Hepatocyte (in vitro differentiated cells): ENCODE data around the gene GULP1. TPM values are rescaled to one million over a fixed set of nuclear protein-coding genes. Genes with fewer than 3 reads are reported as not detected.

Experiments used
- DNase-seq: peaks from one replicate; pipeline ENCODE4 v3.0.0-alpha.2; 2016; ENCODE audit warnings: low spot score
- H2AFZ ChIP-seq: fragments of 200-600 bp; sonication (generic); 2 replicates; pipeline ENCODE4 v1.6.0; 2016; ENCODE audit warnings: antibody characterized with exemption, mild to moderate bottlenecking
- H3K27ac ChIP-seq: fragments of 200-600 bp; sonication (generic); 2 replicates; pipeline ENCODE4 v1.5.1; 2016; ENCODE audit warnings: mild to moderate bottlenecking
- H3K27me3 ChIP-seq: fragments of 200-600 bp; sonication (generic); 2 replicates; pipeline ENCODE4 v1.6.1; 2016
- H3K36me3 ChIP-seq: fragments of 200-600 bp; sonication (generic); replicated peaks from 2 replicates; pipeline ENCODE4 v1.5.1; 2016; ENCODE audit warnings: low read depth; ENCODE audit not compliant: insufficient read depth
- H3K4me1 ChIP-seq: fragments of 200-600 bp; sonication (generic); 2 replicates; pipeline ENCODE4 v1.5.1; 2016; ENCODE audit warnings: mild to moderate bottlenecking, moderate library complexity; ENCODE audit not compliant: insufficient read depth
- H3K4me2 ChIP-seq: fragments of 200-600 bp; sonication (generic); 2 replicates; pipeline ENCODE4 v1.6.0; 2016
- H3K4me3 ChIP-seq: fragments of 200-600 bp; sonication (generic); 2 replicates; pipeline ENCODE4 v1.5.1; 2016; ENCODE audit warnings: mild to moderate bottlenecking
- H3K79me2 ChIP-seq: fragments of 200-600 bp; sonication (generic); 2 replicates; pipeline ENCODE4 v1.6.0; 2017; ENCODE audit warnings: mild to moderate bottlenecking
- H3K9me2 ChIP-seq: fragments of 200-600 bp; sonication (generic); replicated peaks from 2 replicates; pipeline ENCODE4 v1.6.0; 2017; ENCODE audit warnings: mild to moderate bottlenecking; ENCODE audit not compliant: insufficient read depth
- H3K9me3 ChIP-seq: fragments of 200-600 bp; sonication (generic); 2 replicates; pipeline ENCODE4 v1.5.1; 2016; ENCODE audit warnings: low read depth, mild to moderate bottlenecking
- H4K20me1 ChIP-seq: fragments of 200-600 bp; sonication (generic); 2 replicates; pipeline ENCODE4 v1.6.0; 2016; ENCODE audit warnings: mild to moderate bottlenecking; ENCODE audit not compliant: insufficient read depth, poor library complexity, severe bottlenecking
- EZH2 ChIP-seq: fragments of 200-600 bp; sonication (generic); IDR thresholded peaks from 2 replicates; pipeline ENCODE4 v1.6.1; 2016; ENCODE audit warnings: antibody characterized with exemption, mild to moderate bottlenecking, borderline replicate concordance
- EZH2phosphoT487 ChIP-seq: fragments of 200-600 bp; sonication (generic); IDR thresholded peaks from one replicate; pipeline ENCODE4 v1.6.1; 2018; ENCODE audit warnings: antibody characterized with exemption, mild to moderate bottlenecking, low read depth, moderate library complexity; ENCODE audit not compliant: unreplicated experiment, severe bottlenecking
- WGBS: methylation state at CpG from one replicate; pipeline ENCODE4 v1.1.6; 2016; ENCODE audit warnings: low lambda C conversion rate; ENCODE audit errors: missing lambda C conversion rate; 5-methylcytosine and 5-hydroxymethylcytosine counted together
- microRNA counts: library from miRNA; unstranded; fragments of <30 nt; microRNA quantifications from one replicate; lab custom pipeline; 2017
- microRNA-seq: library from miRNA; unstranded; fragments of <30 nt; microRNA quantifications from one replicate; pipeline ENCODE4, GENCODE V29; 2017
- polyA plus RNA-seq: library from polyadenylated mRNA; unstranded; fragments of >200 nt; fragmentation: Nextera tagmentation; extraction: Ambion mirVana; gene quantifications from 2 replicates; pipeline ENCODE4 v1.2.1, GENCODE V29; 2016
- small RNA-seq: library from RNA; depleted of rRNA; stranded (forward); fragments of <200 nt; gene quantifications from one replicate; pipeline ENCODE3, GENCODE V24; 2014
- total RNA-seq: library from RNA; depleted of rRNA; stranded (reverse); fragments of >200 nt; gene quantifications from 2 replicates; pipeline ENCODE4 v1.2.3, GENCODE V29; 2014
- TF ChIP-seq, protein P1 (sequence below): fragments of 200-600 bp; sonication (generic); IDR thresholded peaks from 2 replicates; pipeline ENCODE4 v1.5.1; 2016; ENCODE audit warnings: antibody characterized with exemption, mild to moderate bottlenecking; ENCODE audit not compliant: poor library complexity

Gene GULP1
- total and polyA plus RNA-seq, 2 experiments from 2014 or later = 55.6 to 135 TPM

GRCh38 chr2:188629753-188630527 is 338.3 kb downstream of the GULP1 start:
- H3K9me3 ChIP-seq = no peaks in the 10 kb centered on the region
- no peaks in the 10 kb centered on the region for H3K27me3 ChIP-seq
- DNase-seq = peak; percentile 16
- no peaks in the 10 kb centered on the region for H3K9me2 ChIP-seq
- no peak overlapping the region for H3K4me3 ChIP-seq
- peak overlapping the region; percentile 5 for H3K4me2 ChIP-seq
- peak overlapping the region; percentile 84 for H3K27ac ChIP-seq
- TF ChIP-seq EZH2 = no peak
- TF ChIP-seq, protein P1, sequence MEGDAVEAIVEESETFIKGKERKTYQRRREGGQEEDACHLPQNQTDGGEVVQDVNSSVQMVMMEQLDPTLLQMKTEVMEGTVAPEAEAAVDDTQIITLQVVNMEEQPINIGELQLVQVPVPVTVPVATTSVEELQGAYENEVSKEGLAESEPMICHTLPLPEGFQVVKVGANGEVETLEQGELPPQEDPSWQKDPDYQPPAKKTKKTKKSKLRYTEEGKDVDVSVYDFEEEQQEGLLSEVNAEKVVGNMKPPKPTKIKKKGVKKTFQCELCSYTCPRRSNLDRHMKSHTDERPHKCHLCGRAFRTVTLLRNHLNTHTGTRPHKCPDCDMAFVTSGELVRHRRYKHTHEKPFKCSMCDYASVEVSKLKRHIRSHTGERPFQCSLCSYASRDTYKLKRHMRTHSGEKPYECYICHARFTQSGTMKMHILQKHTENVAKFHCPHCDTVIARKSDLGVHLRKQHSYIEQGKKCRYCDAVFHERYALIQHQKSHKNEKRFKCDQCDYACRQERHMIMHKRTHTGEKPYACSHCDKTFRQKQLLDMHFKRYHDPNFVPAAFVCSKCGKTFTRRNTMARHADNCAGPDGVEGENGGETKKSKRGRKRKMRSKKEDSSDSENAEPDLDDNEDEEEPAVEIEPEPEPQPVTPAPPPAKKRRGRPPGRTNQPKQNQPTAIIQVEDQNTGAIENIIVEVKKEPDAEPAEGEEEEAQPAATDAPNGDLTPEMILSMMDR = no peak
- no peak for TF ChIP-seq EZH2phosphoT487
- H4K20me1 ChIP-seq = no peaks in the 10 kb centered on the region
- H3K79me2 ChIP-seq = no peaks in the 10 kb centered on the region
- no peaks in the 10 kb centered on the region for H3K36me3 ChIP-seq
- H2AFZ ChIP-seq = peak overlapping the region; percentile 9
- H3K4me1 ChIP-seq = peaks cover 37% of the 10 kb centered on the region

- H3K27me3 ChIP-seq = no peaks in the 10 kb centered on the region
- WGBS = 86% methylated on average over 9 of the region's 9 CpGs
- no peak overlapping the region for H3K4me2 ChIP-seq
- H3K4me3 ChIP-seq = no peak overlapping the region
- H3K4me1 ChIP-seq = peaks cover 35% of the 10 kb centered on the region
- no peak for DNase-seq
- TF ChIP-seq EZH2 (no peak), EZH2phosphoT487 (no peak)
- TF ChIP-seq, protein P1 = no peak
- H3K27ac ChIP-seq = peak overlapping the region; percentile 84
- H3K36me3 ChIP-seq = no peaks in the 10 kb centered on the region
- H3K9me3 ChIP-seq = no peaks in the 10 kb centered on the region
- no peaks in the 10 kb centered on the region for H3K79me2 ChIP-seq
- H4K20me1 ChIP-seq = no peaks in the 10 kb centered on the region
- H2AFZ ChIP-seq = no peak overlapping the region
- H3K9me2 ChIP-seq = no peaks in the 10 kb centered on the region
Observed at GRCh38 chr2:188631037-188631809, 339.5 kb downstream of the GULP1 start.

- Histone ChIP-seq H3K36me3 (no peaks in the 10 kb centered on the region), H3K4me2 (no peak overlapping the region), H3K9me3 (no peaks in the 10 kb centered on the region), H3K4me3 (no peak overlapping the region), H3K79me2 (no peaks in the 10 kb centered on the region), H3K27ac (no peak overlapping the region), H3K4me1 (peaks cover 30% of the 10 kb centered on the region), H3K27me3 (no peaks in the 10 kb centered on the region), H2AFZ (no peak overlapping the region), H3K9me2 (no peaks in the 10 kb centered on the region), H4K20me1 (no peaks in the 10 kb centered on the region)
- no peak for DNase-seq
- TF ChIP-seq EZH2phosphoT487 = no peak
- TF ChIP-seq, protein P1 = no peak
- TF ChIP-seq EZH2 = no peak
- WGBS = 55% methylated on average over 1 of the region's 1 CpG
Observed at GRCh38 chr2:188634656-188635055, 343.0 kb downstream of the GULP1 start.

MicroRNAs encoded within 50 kb of the gene (microRNA counts, 767-probe panel; counts per million panel counts)
- microRNA hsa-miR-561-3p (lab: Ali Mortazavi, UCI) = not detected

Small RNAs within 50 kb of the gene (microRNA-seq; reads per million reads assigned to microRNA genes)
- 1.8 reads per million for gene MIR561

Small RNAs within 50 kb of the gene (small RNA-seq; reads per million reads assigned to genes)
- 6.5 reads per million, percentile 94 among the genes with 10 or more reads in this experiment for gene MIR561
- gene RNA5SP114 = not detected
